Mesendoderm (in vitro differentiated cells): ENCODE data around the gene ALKBH6. TPM values are rescaled to one million over a fixed set of nuclear protein-coding genes. Genes with fewer than 3 reads are reported as not detected.

Experiments
- DNase-seq: peaks from one replicate; pipeline ENCODE4 v3.0.0; 2013
- H2AK5ac ChIP-seq: 2 replicates; pipeline ENCODE4 v1.6.1; 2013; ENCODE audit warnings: low read length, inconsistent platforms
- H2BK120ac ChIP-seq: 2 replicates; pipeline ENCODE4 v1.6.1; 2013; ENCODE audit warnings: low read depth, mild to moderate bottlenecking, low read length, moderate library complexity, mixed read lengths
- H2BK15ac ChIP-seq: replicated peaks from 2 replicates; pipeline ENCODE4 v1.6.1; 2013; ENCODE audit warnings: low read depth, mild to moderate bottlenecking, moderate library complexity
- H2BK5ac ChIP-seq: 2 replicates; pipeline ENCODE4 v1.6.1; 2013; ENCODE audit warnings: low read length, inconsistent platforms
- H3K18ac ChIP-seq: 2 replicates; pipeline ENCODE4 v1.6.1; 2013; ENCODE audit warnings: mild to moderate bottlenecking, low read length, mixed read lengths
- H3K23ac ChIP-seq: one replicate; pipeline ENCODE4 v1.6.1; 2013; ENCODE audit warnings: low read length
- H3K27ac ChIP-seq: 2 replicates; pipeline ENCODE4 v1.5.1; 2013; ENCODE audit warnings: low read depth, mild to moderate bottlenecking, inconsistent platforms, low read length, moderate library complexity
- H3K27me3 ChIP-seq: 2 replicates; pipeline ENCODE4 v1.6.1; 2013; ENCODE audit warnings: low read length, control low read depth, mild to moderate bottlenecking, inconsistent platforms; ENCODE audit not compliant: insufficient read depth, poor library complexity
- H3K36me3 ChIP-seq: 2 replicates; pipeline ENCODE4 v1.6.1; 2013; ENCODE audit warnings: low read length, inconsistent platforms; ENCODE audit not compliant: control insufficient read depth, insufficient read depth
- H3K4ac ChIP-seq: one replicate; pipeline ENCODE4 v1.6.1; 2013; ENCODE audit warnings: low read depth, mild to moderate bottlenecking, low read length, moderate library complexity
- H3K4me1 ChIP-seq: 2 replicates; pipeline ENCODE4 v1.6.1; 2013; ENCODE audit warnings: low read depth, low read length, inconsistent platforms; ENCODE audit not compliant: control insufficient read depth
- H3K4me2 ChIP-seq: 2 replicates; pipeline ENCODE4 v1.6.1; 2013; ENCODE audit warnings: low read length
- H3K4me3 ChIP-seq: 2 replicates; pipeline ENCODE4 v1.5.1; 2013; ENCODE audit warnings: mild to moderate bottlenecking, low read length
- H3K56ac ChIP-seq: one replicate; pipeline ENCODE4 v1.6.1; 2013; ENCODE audit warnings: low read length
- H3K79me1 ChIP-seq: 2 replicates; pipeline ENCODE4 v1.6.1; 2013; ENCODE audit warnings: low read length, inconsistent platforms
- H3K79me2 ChIP-seq: 2 replicates; pipeline ENCODE4 v1.6.1; 2013; ENCODE audit warnings: mild to moderate bottlenecking, low read length; ENCODE audit not compliant: control insufficient read depth, insufficient read depth
- H3K9ac ChIP-seq: 2 replicates; pipeline ENCODE4 v1.6.1; 2013; ENCODE audit warnings: low read length, inconsistent platforms
- H4K5ac ChIP-seq: one replicate; pipeline ENCODE4 v1.6.1; 2013; ENCODE audit warnings: low read length
- H4K8ac ChIP-seq: one replicate; pipeline ENCODE4 v1.6.1; 2013; ENCODE audit warnings: low read depth, mild to moderate bottlenecking, control low read depth, low read length, moderate library complexity
- WGBS: extraction: QIAGEN DNeasy Blood & Tissue Kit; methylation state at CpG from one replicate; pipeline ENCODE4 v1.1.7; 2013; ENCODE audit warnings: low lambda C conversion rate, missing lambda C conversion rate; ENCODE audit not compliant: insufficient coverage; ENCODE audit errors: extremely low coverage; 5-methylcytosine and 5-hydroxymethylcytosine counted together
- polyA plus RNA-seq, 2 experiments: library from polyadenylated mRNA; stranded (reverse); fragments of 200-250 nt; gene quantifications; one replicate each; pipeline ENCODE4 v1.2.3, GENCODE V29; 2013

Gene ALKBH6
- 25.6 TPM for polyA plus RNA-seq (2013, experiment 1 of 2)
- 23.7 TPM for polyA plus RNA-seq (2013, experiment 2 of 2)

DNA sequence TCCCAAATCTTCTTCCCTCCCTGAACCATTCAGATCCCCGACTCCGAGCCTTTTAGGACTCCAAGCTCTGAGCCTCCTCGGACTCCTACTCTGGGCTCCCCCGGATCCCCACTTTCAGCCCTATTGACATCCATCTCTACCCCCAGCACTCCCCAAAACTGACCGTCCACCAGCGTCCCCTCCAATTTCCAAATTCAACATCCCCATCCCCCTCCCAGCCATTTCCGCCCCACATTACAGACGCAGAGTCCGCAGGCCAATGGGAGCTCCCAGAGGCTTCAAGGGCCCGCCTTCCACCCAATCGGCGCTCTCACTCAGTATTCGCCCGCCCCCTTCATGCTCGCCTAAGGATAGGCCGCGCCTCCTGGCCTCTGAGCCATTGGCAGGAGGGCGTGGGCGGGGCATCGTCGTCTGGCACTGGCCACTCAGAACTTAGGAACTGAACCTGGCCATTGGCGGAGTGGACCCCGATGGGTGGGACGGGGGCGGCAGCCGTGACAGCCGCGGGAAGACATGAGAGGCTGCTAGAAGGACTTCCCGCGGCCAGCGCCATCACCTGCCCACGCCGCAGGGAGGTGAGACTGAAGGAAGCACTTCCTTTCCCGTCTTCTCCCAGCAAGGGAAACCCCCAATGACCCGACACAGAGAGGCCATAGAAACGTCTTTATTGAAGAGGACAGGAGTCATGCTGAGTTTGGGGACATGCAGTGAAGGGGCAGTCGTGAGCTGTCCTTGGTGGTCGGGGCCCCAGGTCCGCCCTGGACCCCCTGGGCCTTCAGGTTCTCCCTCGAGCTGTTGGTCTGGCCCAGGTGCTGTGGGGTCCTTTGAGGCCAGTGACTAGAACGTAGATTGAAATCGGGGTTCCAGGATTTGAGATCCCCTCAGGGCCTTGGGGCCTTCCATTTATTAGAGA is at the start of gene ALKBH6:
Gene ALKBH6, minus strand, starts transcription at position 202 of the 913 bp plus-strand sequence. CDS start 816 bp downstream, outside the sequence.
- Histone ChIP-seq H2BK120ac (no peak within 1 kb of the TSS), H3K27me3 (no peaks in the 10 kb centered on the region), H2BK15ac (no peak within 1 kb of the TSS), H4K5ac (no peak within 1 kb of the TSS), H2AK5ac (peak within 1 kb of the TSS; percentile 56), H4K8ac (no peak within 1 kb of the TSS), H3K56ac (peak within 1 kb of the TSS; percentile 90), H3K27ac (no peak within 1 kb of the TSS), H3K18ac (peak within 1 kb of the TSS; percentile 41), H3K79me2 (peaks cover 2% of the 10 kb centered on the region), H3K4ac (peak within 1 kb of the TSS; percentile 66), H3K9ac (peak within 1 kb of the TSS; percentile 93), H3K36me3 (no peaks in the 10 kb centered on the region), H3K4me1 (peaks cover 3% of the 10 kb centered on the region), H2BK5ac (peak within 1 kb of the TSS; percentile 28), H3K4me3 (peak within 1 kb of the TSS; percentile 91), H3K4me2 (peak within 1 kb of the TSS; percentile 89), H3K23ac (peak within 1 kb of the TSS; percentile 51), H3K79me1 (peaks cover 11% of the 10 kb centered on the region)
- WGBS, result no CpG with 5 or more reads among the region's 42 CpGs
- DNase-seq, result peak; percentile 99

- Histone ChIP-seq H2BK120ac (no peak overlapping the region), H4K5ac (no peak overlapping the region), H3K4me2 (no peak overlapping the region), H3K4me1 (no peaks in the 10 kb centered on the region), H2AK5ac (no peak overlapping the region), H3K18ac (no peak overlapping the region), H3K36me3 (peaks cover 14% of the 10 kb centered on the region), H3K27ac (no peak overlapping the region), H4K8ac (no peak overlapping the region), H3K4ac (no peak overlapping the region), H3K4me3 (no peak overlapping the region), H3K9ac (no peak overlapping the region), H3K79me2 (peaks cover 12% of the 10 kb centered on the region), H2BK5ac (no peak overlapping the region), H3K27me3 (no peaks in the 10 kb centered on the region), H2BK15ac (no peak overlapping the region), H3K79me1 (peaks cover 12% of the 10 kb centered on the region), H3K56ac (no peak overlapping the region), H3K23ac (no peak overlapping the region)
- no CpG with 5 or more reads among the region's 2 CpGs for WGBS
- no peak for DNase-seq
Measured at GRCh38 chr19:36061367-36061766, 47.4 kb upstream of the ALKBH6 start.

DNA sequence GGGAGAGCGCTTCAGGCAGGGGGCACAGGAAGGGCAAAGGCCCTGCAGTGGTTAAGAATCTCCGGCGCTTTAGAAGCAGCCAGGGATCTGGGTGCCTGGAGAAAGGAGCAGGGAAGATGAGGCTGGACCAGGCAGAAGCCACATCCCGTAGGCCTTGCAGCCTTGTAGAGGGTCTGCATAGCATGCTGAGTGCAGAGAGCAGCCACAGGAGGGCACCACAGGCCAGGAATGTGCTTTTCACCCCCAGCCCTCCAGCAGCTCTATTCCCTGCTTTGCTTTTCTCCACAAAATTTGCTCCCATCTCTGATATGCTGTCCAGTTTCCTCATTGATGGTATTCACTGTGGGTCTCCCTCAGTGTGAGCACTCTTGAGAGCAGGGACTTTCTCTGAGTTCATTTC is 46.4 kb upstream of the ALKBH6 start:
- H3K4me1 ChIP-seq, result peaks cover 2% of the 10 kb centered on the region
- no peak overlapping the region for H3K27ac ChIP-seq
- H3K23ac ChIP-seq, result no peak overlapping the region
- H3K56ac ChIP-seq, result no peak overlapping the region
- H3K4me3 ChIP-seq, result no peak overlapping the region
- H3K79me1 ChIP-seq, result peaks cover 15% of the 10 kb centered on the region
- H2BK120ac ChIP-seq, result no peak overlapping the region
- peaks cover 10% of the 10 kb centered on the region for H3K36me3 ChIP-seq
- no peak overlapping the region for H3K18ac ChIP-seq
- H3K4me2 ChIP-seq, result no peak overlapping the region
- H3K27me3 ChIP-seq, result no peaks in the 10 kb centered on the region
- H3K79me2 ChIP-seq, result peaks cover 19% of the 10 kb centered on the region
- no peak overlapping the region for H3K4ac ChIP-seq
- no peak overlapping the region for H2BK15ac ChIP-seq
- no peak overlapping the region for H4K8ac ChIP-seq
- no CpG with 5 or more reads among the region's 4 CpGs for WGBS
- H4K5ac ChIP-seq, result no peak overlapping the region
- DNase-seq, result peak; percentile 53
- no peak overlapping the region for H2AK5ac ChIP-seq
- no peak overlapping the region for H2BK5ac ChIP-seq
- no peak overlapping the region for H3K9ac ChIP-seq

DNA sequence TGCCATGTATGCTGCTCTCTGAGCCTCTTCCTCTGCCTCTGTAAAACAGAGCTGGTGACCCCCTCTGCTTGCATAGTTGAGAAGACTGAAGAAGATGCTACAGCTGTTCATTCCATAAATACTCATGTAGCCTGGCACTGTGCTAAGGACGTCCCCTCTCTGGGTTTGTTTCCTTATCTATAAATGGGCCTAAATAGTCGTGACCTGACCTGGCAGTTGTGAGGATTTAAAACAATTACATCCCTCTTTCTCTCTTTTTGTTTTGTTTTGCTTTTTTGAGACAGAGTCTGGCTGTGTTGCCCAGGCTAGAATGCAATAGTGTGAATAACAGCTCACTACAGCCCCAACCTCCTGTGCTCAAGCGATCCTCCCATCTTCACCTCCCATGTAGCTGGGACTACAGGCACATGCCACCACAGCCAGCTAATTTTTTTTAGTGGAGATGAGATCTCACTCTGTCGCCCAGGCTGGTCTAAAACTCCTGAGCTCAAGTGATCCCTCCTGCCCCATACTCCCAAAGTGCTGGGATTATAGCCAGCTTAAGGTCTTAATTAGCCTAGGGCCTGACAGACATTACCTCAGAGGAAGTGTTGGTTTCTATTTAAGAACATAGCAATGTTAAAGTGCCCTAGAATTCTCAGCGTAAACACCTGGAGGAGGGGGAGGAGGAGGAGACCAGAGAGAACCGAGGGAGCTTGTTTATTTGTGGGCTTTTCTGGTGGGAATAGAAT is 45.3 kb upstream of the ALKBH6 start:
- Histone ChIP-seq H3K4me3 (no peak overlapping the region), H2BK5ac (no peak overlapping the region), H4K8ac (no peak overlapping the region), H3K23ac (no peak overlapping the region), H3K56ac (no peak overlapping the region), H2AK5ac (no peak overlapping the region), H4K5ac (no peak overlapping the region), H3K79me2 (peaks cover 21% of the 10 kb centered on the region), H3K27ac (no peak overlapping the region), H3K79me1 (peaks cover 15% of the 10 kb centered on the region), H3K9ac (no peak overlapping the region), H3K27me3 (no peaks in the 10 kb centered on the region), H3K36me3 (peaks cover 10% of the 10 kb centered on the region), H3K4me2 (no peak overlapping the region), H3K4me1 (peaks cover 2% of the 10 kb centered on the region), H3K18ac (no peak overlapping the region), H3K4ac (no peak overlapping the region), H2BK15ac (no peak overlapping the region), H2BK120ac (no peak overlapping the region)
- peak; percentile 16 for DNase-seq
- WGBS, result no CpG with 5 or more reads among the region's 6 CpGs

GRCh38 chr19:36058481-36059179 is 44.6 kb upstream of the ALKBH6 start:
- Histone ChIP-seq H3K4me3 (no peak overlapping the region), H3K23ac (no peak overlapping the region), H2BK120ac (no peak overlapping the region), H3K56ac (no peak overlapping the region), H3K36me3 (peaks cover 8% of the 10 kb centered on the region), H2BK5ac (no peak overlapping the region), H3K4me1 (peaks cover 3% of the 10 kb centered on the region), H3K18ac (no peak overlapping the region), H3K4ac (no peak overlapping the region), H3K79me2 (peaks cover 21% of the 10 kb centered on the region), H2AK5ac (no peak overlapping the region), H3K9ac (no peak overlapping the region), H3K79me1 (peaks cover 13% of the 10 kb centered on the region), H2BK15ac (no peak overlapping the region), H4K8ac (no peak overlapping the region), H3K27ac (no peak overlapping the region), H3K4me2 (no peak overlapping the region), H4K5ac (no peak overlapping the region), H3K27me3 (no peaks in the 10 kb centered on the region)
- no CpG with 5 or more reads among the region's 12 CpGs for WGBS
- DNase-seq, result no peak
